GM13976 (cell line): ENCODE results near the gene TBC1D1.

Source experiments
- DNase-seq: peaks from one replicate; pipeline ENCODE4 v3.0.0; 2012; ENCODE audit warnings: low spot score
- in situ Hi-C: fragments of 300-500 bp; cut with MboI; formaldehyde crosslinking; loops from one replicate; pipeline ENCODE4 v1.12.0; 2022; ENCODE audit warnings: low sequenced_read_pairs, mixed read lengths, inconsistent platforms; ENCODE audit not compliant: unreplicated experiment
- TF ChIP-seq, protein P1 (sequence below): IDR thresholded peaks from 2 replicates; pipeline ENCODE4 v1.5.1; 2012; ENCODE audit warnings: borderline replicate concordance, mild to moderate bottlenecking; ENCODE audit not compliant: insufficient read depth; ENCODE audit errors: extremely low read depth, missing control alignments, control extremely low read depth

TBC1D1 gene

DNA sequence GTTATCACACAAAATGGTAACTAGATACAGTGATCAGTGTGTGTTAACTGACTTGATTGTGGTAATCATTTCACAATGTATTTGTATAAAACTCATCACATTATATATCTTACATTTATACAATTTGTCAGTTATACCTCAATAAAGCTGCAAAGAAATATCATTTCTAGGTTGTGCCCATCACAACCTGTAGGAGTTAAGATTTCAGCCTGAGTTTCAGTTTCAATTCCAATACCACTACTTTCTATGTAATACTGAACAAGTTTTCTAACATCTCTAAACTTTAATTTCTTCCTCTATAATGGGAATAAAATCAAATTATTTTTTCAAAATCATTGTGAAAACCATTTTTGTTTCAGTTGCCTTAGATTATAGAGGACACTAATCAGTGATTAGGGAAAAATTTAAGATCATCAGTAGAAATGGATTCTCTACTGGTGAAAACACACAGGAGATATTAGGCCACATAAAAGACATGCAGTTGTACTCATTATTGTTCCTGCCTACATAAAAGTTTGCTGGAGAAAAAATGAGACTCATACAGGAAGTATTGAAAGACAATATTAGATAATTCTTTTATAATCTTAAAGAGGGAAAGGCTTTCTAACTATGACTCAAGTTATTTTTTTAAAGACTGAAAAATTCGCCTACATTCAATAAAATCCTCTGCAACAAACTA is 18.4 kb upstream of the TBC1D1 start:
- in situ Hi-C loops = no loop called here
- TF ChIP-seq, protein P1, sequence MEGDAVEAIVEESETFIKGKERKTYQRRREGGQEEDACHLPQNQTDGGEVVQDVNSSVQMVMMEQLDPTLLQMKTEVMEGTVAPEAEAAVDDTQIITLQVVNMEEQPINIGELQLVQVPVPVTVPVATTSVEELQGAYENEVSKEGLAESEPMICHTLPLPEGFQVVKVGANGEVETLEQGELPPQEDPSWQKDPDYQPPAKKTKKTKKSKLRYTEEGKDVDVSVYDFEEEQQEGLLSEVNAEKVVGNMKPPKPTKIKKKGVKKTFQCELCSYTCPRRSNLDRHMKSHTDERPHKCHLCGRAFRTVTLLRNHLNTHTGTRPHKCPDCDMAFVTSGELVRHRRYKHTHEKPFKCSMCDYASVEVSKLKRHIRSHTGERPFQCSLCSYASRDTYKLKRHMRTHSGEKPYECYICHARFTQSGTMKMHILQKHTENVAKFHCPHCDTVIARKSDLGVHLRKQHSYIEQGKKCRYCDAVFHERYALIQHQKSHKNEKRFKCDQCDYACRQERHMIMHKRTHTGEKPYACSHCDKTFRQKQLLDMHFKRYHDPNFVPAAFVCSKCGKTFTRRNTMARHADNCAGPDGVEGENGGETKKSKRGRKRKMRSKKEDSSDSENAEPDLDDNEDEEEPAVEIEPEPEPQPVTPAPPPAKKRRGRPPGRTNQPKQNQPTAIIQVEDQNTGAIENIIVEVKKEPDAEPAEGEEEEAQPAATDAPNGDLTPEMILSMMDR = no peak
- no peak for DNase-seq

DNA sequence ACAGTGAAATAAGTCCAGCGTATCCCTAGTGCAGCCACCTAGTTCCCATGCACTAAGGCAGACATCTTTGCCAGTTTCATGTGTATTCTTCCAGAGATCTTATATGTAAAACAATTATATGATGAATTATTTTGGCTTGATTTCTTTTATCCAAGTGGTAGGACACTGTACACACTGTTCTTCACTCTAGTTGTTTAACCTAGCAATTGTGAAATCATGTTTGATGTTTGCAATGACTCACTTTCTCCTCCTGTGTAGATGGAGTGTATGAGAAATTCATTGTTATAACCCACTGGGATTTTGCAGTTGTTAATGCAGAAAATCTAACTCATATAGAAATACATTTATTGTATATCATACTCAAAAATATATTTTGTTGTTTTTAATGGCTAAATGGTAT is 17.5 kb upstream of the TBC1D1 start:
- TF ChIP-seq, protein P1 = no peak
- no peak for DNase-seq
- in situ Hi-C loops = no loop called here

DNA sequence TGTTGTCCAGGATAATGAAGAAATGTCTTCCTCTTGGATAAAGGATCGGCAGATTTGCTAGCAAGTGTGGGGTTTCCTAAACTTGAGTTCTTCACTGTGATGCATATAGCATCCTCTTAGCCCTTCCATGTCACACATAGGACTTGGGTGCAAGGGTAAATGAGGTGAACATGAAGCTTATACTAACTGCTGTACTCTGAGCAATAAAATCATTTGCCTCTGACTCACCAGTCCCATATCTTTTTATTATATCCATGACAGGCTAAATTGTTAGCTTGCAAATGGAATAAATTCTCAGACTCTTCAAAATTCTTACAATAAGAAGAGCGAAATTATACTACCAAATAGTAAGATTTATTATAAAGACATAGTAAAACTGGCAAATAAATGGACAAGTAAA is 14.7 kb upstream of the TBC1D1 start:
- TF ChIP-seq, protein P1 = no peak
- in situ Hi-C loops = no loop called here
- no peak for DNase-seq

DNA sequence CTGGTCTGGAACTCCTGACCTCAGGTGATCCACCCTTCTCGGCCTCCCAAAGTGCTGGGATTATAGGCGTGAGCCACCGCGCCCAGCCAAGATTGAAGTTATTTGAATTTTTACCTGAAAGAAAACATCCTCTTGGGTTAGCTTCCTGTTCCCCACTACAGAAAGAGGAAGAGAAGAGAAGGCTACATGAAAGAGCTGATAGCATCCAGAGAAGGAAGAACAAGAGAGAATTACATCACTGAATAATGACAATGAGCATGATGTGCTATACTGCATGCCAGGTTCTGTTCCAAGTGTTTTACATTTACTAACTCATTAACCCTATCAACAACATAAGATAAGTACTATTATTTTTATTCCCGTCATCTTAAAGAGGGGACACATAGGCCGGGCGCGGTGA is 11.5 kb upstream of the TBC1D1 start:
- TF ChIP-seq, protein P1 = no peak
- in situ Hi-C loops = no loop called here
- DNase-seq = no peak

DNA sequence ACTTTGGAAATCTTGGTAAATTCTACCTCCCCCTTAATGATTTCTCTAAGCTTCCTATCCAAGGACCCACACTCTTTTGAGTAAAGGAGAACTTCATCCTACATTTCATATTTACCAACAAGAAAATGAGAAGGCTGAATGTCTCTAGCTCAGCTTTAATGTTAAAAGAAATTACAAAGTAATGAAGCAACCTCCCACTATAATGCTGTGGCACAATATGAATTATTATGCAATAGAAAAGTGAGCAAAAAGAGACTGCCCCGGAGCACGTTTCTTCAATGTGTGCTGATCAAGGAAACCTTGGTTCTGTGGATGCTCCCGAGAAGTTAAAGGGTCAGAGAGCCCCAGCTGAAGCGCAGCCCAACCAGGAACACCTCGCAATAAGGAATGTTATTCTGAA is 9.1 kb upstream of the TBC1D1 start:
- in situ Hi-C loops = no loop called here
- TF ChIP-seq, protein P1 = no peak
- DNase-seq = no peak

DNA sequence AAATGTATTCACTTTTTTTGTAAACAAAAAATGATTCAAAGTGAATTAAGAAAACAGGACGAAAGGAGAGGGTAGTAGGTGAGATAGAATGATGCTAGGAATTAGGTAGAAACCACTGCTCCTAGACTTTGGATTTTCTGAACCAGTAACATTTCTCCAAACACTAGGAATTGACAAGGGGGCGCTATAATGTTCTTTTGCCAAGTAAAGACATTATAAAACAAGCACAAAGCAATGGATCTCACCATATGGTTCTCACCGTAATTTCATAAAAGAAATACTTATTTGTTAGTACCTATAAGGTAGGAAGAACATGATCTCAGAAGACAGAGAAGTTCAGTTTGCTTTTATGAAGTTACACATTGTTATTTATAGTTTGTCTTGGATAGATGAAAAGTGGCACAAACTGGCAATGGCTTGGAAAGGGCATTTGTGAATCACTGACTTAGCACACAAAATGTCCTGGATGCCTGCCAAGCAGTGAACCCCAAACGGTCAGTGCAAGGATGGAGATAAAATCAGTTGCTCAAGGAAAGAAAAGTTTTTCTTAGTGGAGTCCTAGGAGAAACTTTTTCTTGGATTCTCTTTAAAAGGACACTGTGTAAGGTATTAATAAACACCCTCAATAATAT is 8.1 kb upstream of the TBC1D1 start:
- in situ Hi-C loops = no loop called here
- DNase-seq = no peak

More for the DNA sequence above, 8.1 kb upstream of the TBC1D1 start:
- TF ChIP-seq, protein P1 = no peak
